Stimulated activated CD8-positive, alpha-beta memory T cell treated with anti-CD3 and anti-CD28 coated beads, Interleukin-7, amount 100 ng/mL, for 1 hour (primary cell): Measurements from ENCODE around the gene FTH1.

Source experiments
- DNase-seq, 2 donors: peaks; one replicate each; pipeline ENCODE4 v3.0.0-alpha.2; 2020; ENCODE audit warnings: low read depth in 2 of 2

FTH1 gene

DNA sequence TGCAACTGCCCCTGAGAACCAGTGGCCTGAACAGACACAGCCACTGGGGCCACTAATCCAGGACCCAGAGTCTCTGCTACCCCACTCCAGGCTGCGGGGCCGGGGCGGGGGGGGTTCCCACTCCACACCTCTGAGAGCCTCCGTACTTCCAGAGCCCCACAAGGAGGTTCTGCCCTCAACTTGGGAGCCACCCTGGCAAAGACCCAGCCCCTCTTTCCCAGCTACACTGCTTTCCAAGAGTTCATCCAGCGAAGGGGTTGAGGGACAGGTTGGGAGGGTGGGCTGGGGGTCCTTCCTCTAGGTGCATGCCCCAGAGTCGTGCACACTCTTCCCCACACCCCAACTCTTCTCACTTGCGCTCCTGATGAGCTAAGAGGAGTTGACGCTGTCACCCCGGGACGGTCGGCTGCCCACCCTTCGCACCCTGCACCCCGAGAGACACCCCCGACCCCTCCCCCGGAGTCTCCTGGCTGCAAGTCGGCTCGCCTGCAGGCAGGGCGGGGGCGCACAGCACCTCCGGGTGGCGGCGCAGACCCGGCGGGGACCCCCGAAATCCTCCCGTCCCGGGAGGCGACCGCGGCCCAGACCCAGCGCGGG, 50.6 kb downstream of the FTH1 start:
- no peak for DNase-seq

- DNase-seq, result no peak
Measured at GRCh38 chr11:61914471-61915171, 52.8 kb downstream of the FTH1 start.
